Stimulated activated CD4-positive, alpha-beta T cell treated with anti-CD3 and anti-CD28 coated beads, Interleukin-2, amount 100 ng/mL, for 48 hours (primary cell): ENCODE results near the gene MEI1.

ENCODE experiments used
- DNase-seq, 2 donors: peaks; one replicate each; pipeline ENCODE4 v3.0.0-alpha.2; 2020

The MEI1 gene

DNA sequence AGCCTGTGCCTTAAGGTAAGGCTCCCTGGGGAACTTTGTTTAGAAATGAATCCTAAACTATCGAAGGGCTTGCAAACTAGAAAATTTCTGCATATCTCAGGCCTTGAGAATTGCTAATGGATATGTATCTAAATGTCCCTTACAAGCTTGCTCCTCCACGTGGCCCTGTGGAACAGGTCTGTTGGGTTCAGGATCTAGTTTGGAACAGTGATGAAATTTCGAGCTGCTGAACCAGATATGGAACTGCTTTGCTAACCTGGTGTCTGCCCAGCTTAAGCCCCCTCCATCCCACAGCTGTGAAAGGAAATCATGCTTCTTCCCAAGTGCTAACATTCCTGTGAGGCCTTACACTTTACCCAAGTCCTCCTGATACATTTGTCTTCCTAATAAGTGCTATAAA lies 145.2 kb downstream of the MEI1 start:
- DNase-seq = no peak

DNA sequence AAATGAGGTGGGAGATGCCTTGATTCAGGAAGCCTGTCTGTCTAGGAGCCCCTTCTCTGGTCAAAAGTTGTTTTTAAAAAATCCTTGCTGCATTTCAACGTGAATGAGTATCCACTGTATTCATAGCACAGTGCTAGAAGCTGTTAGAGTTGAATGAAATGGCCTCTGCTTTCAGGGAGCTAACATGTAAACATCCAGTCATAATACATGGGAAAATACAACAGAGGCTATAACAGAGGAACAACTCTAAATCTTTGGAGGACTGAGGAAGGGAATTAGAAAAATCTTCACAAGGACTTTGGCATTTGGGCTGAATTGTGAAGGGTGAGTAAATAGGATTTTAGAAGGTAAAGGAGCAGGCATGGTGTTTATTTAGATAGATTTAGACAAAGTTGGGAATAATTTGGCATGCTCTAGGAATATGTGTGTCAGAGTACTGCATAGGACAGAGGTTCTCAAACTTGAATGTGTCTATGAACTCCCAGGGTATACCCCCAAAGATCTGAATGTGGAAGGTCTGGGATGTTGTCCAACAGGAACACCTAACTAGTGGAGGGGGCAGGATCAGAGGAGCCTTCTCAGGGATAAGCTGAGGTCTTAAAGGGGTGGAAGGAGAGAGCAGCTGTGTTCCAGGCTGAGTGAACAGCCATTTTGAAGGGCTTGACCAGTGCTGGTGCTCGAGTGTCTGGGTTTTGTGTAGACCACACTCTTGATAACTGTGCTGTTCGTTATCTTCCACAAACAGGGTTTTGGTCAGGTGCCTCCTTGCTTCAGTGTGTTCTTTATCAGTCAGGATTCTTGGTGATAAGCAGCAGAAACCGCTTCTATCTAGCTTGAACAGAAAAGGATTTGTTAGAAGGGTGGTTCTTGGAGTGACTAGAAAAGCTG lies 146.3 kb downstream of the MEI1 start:
- DNase-seq = no peak

DNA sequence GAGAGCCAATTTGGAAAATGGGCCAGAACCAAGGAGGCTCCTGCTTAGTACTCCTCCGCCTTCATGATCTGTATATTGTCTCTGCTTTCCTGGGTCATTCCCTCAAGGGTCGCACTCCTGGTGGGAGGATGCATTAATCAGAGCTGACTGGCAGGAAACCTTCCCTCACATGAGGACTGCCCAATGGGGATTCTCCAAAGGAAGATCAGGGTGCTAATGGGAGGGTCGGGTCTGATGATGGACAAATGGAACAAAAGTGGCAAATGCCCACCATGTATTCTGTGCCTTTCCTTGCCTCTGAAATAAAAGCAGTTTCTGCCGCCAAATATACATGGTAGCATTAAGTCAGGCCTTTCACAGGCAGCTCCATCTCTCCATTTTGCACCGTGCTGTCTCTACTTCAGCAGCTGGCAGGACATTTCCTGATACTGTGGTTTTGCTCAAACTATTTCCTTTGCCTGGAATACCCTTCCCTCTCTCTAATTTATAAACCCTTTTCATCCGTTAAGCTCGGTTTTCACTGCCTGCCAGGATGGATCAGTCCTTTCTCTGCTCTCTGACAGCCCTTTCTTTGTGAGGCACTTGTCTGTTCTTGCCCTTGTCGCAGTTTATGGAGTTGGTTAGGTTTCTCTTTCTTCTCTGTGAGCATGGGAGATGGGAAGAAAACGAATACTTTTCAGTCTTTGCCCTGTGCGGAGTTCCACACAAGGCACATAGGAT lies 147.1 kb downstream of the MEI1 start:
- DNase-seq = no peak

DNA sequence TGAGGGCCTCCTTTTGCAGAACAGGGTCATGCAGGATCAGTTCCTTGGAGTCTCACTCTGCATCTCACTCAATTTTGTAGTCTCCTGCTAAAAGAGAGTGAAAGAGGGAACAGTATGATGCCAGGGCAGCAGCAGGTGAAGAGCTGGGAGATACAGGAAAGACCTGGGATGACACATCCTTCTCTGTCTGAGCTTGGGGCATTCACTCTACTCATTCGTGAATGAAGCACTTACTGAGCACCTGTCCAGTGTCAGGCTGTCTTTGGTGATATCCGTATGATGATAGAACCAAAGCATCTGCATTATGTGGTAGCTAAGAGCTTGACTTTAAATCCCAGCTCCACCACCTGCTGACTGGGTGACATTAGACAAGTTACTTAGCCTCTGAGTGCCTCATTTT lies 148.0 kb downstream of the MEI1 start:
- DNase-seq = no peak

DNA sequence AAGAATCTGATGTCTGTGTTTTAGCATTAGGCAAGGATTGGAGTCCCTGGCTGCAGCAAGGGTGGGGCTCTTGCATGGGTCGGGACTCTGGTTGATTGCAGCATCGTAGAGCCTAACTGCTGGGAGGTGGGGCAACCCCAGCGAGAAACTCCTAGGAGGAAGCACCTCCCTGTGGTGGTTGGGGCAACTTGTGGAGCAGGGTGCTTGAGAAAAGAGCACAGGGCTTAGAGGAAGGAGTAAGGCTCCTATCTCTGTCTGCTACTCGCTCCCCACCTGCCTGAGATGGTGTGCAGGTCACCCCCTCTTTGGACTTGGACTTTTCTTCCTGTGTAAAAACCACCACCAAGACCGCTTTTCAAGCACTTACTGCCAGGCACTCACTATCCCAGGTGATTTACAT lies 149.2 kb downstream of the MEI1 start:
- DNase-seq = no peak
